ENCODE data around the gene GARIN5A. TPM values are rescaled to one million over a fixed set of nuclear protein-coding genes. Genes with fewer than 3 reads are reported as not detected.

GARIN5A gene
- 1 to 10 TPM; 3.4 to 6.1 (median 4.3) TPM for polyA plus RNA-seq (ENCODE audit: insufficient read length in 10 of 10)
- long read RNA-seq, donor 1, partial matches to known transcripts: 0 of 4 reads
- long read RNA-seq, donor 1, other reads (novel, unspliced or antisense): 0 of 4 reads
- long read RNA-seq, donor 2: 0 reads
- long read RNA-seq, donor 3: 0 reads
- long read RNA-seq, donor 4, partial matches to known transcripts: 0 of 2 reads
- long read RNA-seq, donor 4, other reads (novel, unspliced or antisense): 0 of 2 reads
- long read RNA-seq, donor 5, partial matches to known transcripts: 0 of 5 reads
- long read RNA-seq, donor 5, other reads (novel, unspliced or antisense): 0 of 5 reads
- long read RNA-seq, donor 6, partial matches to known transcripts: 0 of 5 reads
- long read RNA-seq, donor 6, other reads (novel, unspliced or antisense): 0 of 5 reads
- long read RNA-seq, donor 7, partial matches to known transcripts: 0 of 3 reads
- long read RNA-seq, donor 7, other reads (novel, unspliced or antisense): 0 of 3 reads
- long read RNA-seq, donor 8: 0 reads
- long read RNA-seq, donor 9, partial matches to known transcripts: 0 of 1 reads
- long read RNA-seq, donor 9, other reads (novel, unspliced or antisense): 0 of 1 reads

GRCh38 chr19:50476224-50476906 is at the start of gene GARIN5A, which contains the start of gene EMC10:
Gene GARIN5A, minus strand, starts transcription at chr19:50476848. Its CDS starts 460 bp downstream, at chr19:50476388.
Gene EMC10, plus strand, starts transcription at chr19:50476507. Its CDS starts 38 bp downstream, at chr19:50476545.
- peak; percentile 91 to 97 (median 94) for DNase-seq

GRCh38 chr19:50522881-50523280 is 46.2 kb upstream of the GARIN5A start:
- no peak for DNase-seq

GRCh38 chr19:50520822-50521465 is 44.3 kb upstream of the GARIN5A start:
- no peak for DNase-seq

- DNase-seq: no peak
These were observed 42.4 kb upstream of the GARIN5A start for GRCh38 chr19:50519006-50519575.

GRCh38 chr19:50518091-50519005 is 41.7 kb upstream of the GARIN5A start:
- no peak for DNase-seq

GRCh38 chr19:50517704-50518075 is 41.0 kb upstream of the GARIN5A start:
- DNase-seq: no peak

GRCh38 chr19:50516964-50517703 is 40.5 kb upstream of the GARIN5A start:
- no peak for DNase-seq

- DNase-seq: no peak
These were observed 39.8 kb upstream of the GARIN5A start for GRCh38 chr19:50516456-50516855.

- DNase-seq: no peak
These were observed 38.5 kb upstream of the GARIN5A start for GRCh38 chr19:50515168-50515561.

- no peak for DNase-seq
These were observed 37.9 kb upstream of the GARIN5A start for GRCh38 chr19:50514346-50515167.

GRCh38 chr19:50513746-50514345 is 37.2 kb upstream of the GARIN5A start, which contains the start of gene ASPDH:
Gene ASPDH, minus strand, starts transcription at chr19:50513913. Its CDS starts 90 bp downstream, at chr19:50513823.
- no peak for DNase-seq

GRCh38 chr19:50512999-50513745 is 36.5 kb upstream of the GARIN5A start:
- DNase-seq: no peak

- no peak for DNase-seq
These were observed 35.7 kb upstream of the GARIN5A start for GRCh38 chr19:50512112-50512998.

- peak; percentile 99 to 100 (median 99) for DNase-seq
These were observed 34.6 kb upstream of the GARIN5A start, which contains the start of gene JOSD2 for GRCh38 chr19:50511069-50511822. Gene JOSD2, minus strand, starts transcription at chr19:50511191. Its CDS starts 760 bp downstream, at chr19:50510431.

- no peak for DNase-seq
These were observed 34.0 kb upstream of the GARIN5A start for GRCh38 chr19:50510700-50511068.
